Measurements from ENCODE around the gene COL19A1.

The COL19A1 gene

DNA sequence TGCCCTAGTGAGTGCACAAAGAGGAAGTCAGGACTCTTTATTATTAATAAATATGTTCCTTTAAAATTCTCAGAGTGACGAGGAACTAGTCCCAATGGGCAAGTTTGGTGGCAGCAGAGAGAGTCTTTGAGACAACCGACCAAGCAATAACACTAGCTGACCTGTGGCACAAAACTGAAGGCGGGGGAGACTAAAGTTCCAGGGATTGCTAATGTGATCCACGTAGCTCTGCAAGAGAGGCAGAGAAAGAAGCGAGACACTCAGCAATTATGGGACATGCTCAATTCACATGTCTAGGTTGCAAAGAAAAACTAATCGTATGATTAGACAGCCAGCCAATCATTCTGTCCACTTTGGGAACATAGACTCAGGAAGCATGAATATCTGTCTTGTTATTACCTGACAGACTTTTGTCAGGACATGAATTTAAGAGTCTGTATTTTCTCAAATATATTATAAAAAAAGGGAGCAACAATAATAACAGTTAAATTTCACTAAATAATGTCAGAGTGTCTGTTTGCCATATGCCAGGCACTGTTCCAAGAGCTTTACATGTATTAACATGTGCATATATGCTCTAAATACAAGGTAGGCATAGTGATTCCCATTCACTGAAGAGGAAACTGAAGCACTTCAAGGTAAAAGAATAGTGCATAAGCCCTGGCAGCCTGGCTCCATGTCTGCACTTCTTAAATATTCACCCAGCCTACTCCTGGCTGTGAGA, 355.5 kb downstream of the COL19A1 start:
- DNase-seq (ENCODE audit: low read depth), result no peak

DNA sequence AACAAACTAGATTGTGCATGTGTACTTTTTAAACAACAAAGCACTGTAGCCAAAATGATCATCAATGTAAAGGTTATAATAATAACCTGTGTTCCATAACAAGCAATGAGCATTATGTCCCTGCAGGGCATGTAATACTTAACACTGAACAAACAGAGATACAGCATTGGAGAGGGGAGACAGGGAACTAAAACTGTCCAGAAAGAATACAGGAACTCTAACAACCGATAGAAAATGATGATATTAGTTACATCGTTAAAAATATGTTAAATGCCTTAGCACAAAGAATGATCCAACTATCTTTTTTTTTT, 356.0 kb downstream of the COL19A1 start:
- no peak for DNase-seq (ENCODE audit: low read depth)

DNA sequence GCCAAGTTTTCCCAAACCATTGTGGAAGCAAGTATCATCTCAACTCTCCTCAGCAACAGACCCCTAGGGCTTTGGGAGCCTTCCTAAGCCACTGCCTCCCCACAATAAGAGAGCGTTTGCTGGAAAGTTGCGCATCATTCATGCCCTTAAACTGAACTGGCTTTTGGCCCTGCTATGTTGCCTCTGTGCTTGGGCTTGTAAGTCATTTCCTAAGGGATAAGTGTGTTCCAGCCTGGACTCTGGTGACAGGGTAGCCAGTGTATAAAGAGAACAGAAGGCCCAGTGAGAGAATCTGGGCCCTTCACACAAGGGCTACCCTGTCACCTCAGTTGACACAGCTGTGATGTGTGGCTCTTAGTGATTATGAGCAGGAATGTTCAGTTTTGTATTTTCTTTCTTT, 358.7 kb downstream of the COL19A1 start:
- DNase-seq (ENCODE audit: low read depth), result no peak

- DNase-seq (ENCODE audit: low read depth), result no peak
Observed at GRCh38 chr6:70231311-70231710, 365.0 kb downstream of the COL19A1 start.

DNA sequence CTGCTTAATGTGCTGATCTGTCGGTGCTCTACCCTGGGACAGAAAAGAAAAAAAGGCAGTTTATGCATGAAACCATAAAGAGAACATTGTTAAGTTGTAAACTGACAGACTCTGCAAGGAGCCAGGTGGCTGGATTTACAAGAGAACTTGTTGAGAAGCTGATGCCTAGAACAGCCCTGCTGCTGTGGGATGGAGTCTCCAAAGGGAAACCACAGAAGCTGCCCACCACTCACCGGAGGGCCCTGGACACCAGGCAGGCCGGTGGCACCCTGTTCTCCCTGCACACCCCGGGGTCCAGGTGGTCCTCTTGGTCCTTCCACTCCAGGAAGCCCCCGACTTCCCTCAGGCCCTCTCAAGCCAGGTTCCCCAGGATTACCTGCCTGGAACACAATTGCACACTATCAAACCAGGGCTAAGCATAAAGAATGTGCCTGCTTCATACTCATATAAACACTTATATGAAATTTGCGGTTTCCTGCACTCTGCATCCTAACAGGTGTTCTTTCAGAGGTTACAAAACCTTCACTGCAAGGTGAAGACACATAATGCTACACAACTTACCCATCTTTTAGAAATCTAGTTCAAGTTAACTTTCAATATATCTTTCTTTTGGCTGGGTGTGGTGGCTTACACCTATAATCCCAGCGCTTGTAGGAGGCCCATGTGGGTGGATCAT, 368.3 kb downstream of the COL19A1 start:
- no peak for DNase-seq (ENCODE audit: low read depth)

DNA sequence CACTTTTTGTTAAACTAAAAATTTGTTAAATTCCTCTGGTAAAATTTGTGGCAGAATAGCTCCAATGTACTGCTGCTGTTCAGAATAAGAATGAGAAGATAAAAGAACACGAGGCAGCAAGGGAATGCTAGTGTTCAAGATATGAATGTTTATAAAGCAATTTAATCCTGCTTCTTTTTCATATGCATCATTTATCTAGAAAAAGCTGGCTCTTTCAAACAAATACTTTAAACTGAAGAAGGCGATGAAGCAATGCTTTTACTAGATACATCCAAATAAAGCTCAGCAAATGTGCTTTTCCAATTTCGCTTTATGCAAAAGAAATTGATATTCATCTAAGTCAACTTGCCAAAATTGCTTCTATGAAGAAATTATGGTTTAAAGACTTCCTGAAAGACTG, 370.0 kb downstream of the COL19A1 start:
- no peak for DNase-seq (ENCODE audit: low read depth)

- no peak for DNase-seq (ENCODE audit: low read depth)
Observed at GRCh38 chr6:70241031-70241430, 374.7 kb downstream of the COL19A1 start.

GRCh38 chr6:70241991-70242420, 375.6 kb downstream of the COL19A1 start:
- DNase-seq (ENCODE audit: low read depth), result no peak

GRCh38 chr6:70246118-70246517, 379.8 kb downstream of the COL19A1 start:
- DNase-seq (ENCODE audit: low read depth), result no peak

DNA sequence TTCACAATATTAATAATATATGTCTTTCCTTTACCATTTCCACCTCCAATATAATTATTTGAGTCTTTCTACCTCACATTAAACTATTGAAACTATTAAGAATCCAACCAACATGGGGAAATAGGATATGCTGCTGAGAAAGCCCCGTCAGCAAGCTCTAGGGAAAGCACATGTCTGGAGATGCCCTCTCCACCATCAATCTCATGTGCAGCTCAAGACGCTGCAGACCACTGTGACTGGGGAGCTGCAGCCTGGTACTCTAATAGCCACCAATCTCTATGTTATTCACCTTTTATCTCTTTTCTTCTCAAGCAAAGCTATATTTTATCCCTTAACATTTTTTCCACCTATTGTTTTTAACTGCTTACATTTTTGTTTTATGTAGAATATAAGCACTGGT, 386.2 kb downstream of the COL19A1 start:
- DNase-seq (ENCODE audit: low read depth), result no peak

DNA sequence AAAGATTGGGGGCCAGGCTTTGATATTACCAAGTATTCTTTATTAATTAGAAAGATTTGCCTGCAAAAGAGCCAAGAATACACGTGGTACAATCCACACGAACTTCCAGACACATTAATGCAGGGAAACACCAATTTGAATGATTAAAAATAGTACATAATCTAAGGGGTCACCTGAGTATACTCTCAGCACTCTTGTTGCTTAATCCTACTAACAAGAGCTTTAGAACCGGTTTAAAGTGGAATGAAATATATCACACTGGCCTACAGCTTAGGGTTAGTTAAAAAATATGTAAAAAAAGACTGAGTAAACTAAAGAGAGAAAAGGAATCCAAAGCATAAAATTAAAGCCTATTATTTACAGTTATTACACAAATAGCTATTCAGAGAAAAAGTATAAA, 387.6 kb downstream of the COL19A1 start:
- DNase-seq (ENCODE audit: low read depth), result no peak

- no peak for DNase-seq (ENCODE audit: low read depth)
Observed at GRCh38 chr6:70254784-70255183, 388.4 kb downstream of the COL19A1 start.

- no peak for DNase-seq (ENCODE audit: low read depth)
Observed at GRCh38 chr6:70257768-70258273, 391.5 kb downstream of the COL19A1 start.

- no peak for DNase-seq (ENCODE audit: low read depth)
Observed at GRCh38 chr6:70258483-70258882, 392.1 kb downstream of the COL19A1 start.
